Glutamatergic neuron (in vitro differentiated cells): ENCODE measurements around the gene SCMH1. TPM values are rescaled to one million over a fixed set of nuclear protein-coding genes. Genes with fewer than 3 reads are reported as not detected.
A peak's percentile ranks its signal among the peaks of the same experiment; 100 is the strongest.

ENCODE experiments used
- DNase-seq: peaks from one replicate; pipeline ENCODE4 v3.0.0; 2022
- H3K27ac Mint-ChIP-seq: one replicate; pipeline ENCODE4 v1.8.0; 2020; ENCODE audit warnings: mild to moderate bottlenecking, mixed read lengths, inconsistent platforms; ENCODE audit not compliant: unreplicated experiment
- H3K27me3 Mint-ChIP-seq: one replicate; pipeline ENCODE4 v1.8.0; 2020; ENCODE audit warnings: mild to moderate bottlenecking, moderate library complexity, mixed read lengths, inconsistent platforms; ENCODE audit not compliant: unreplicated experiment
- H3K36me3 Mint-ChIP-seq: one replicate; pipeline ENCODE4 v1.8.0; 2020; ENCODE audit warnings: mild to moderate bottlenecking, mixed read lengths, inconsistent platforms; ENCODE audit not compliant: unreplicated experiment
- H3K4me1 Mint-ChIP-seq: one replicate; pipeline ENCODE4 v1.8.0; 2020; ENCODE audit warnings: mild to moderate bottlenecking, low read depth, mixed read lengths, inconsistent platforms; ENCODE audit not compliant: unreplicated experiment
- H3K4me3 Mint-ChIP-seq: one replicate; pipeline ENCODE4 v1.8.0; 2020; ENCODE audit warnings: mild to moderate bottlenecking, mixed read lengths, inconsistent platforms; ENCODE audit not compliant: unreplicated experiment
- H3K9me3 Mint-ChIP-seq: one replicate; pipeline ENCODE4 v1.8.0; 2020; ENCODE audit warnings: mild to moderate bottlenecking, moderate library complexity, mixed read lengths, inconsistent platforms; ENCODE audit not compliant: unreplicated experiment
- CTCF ChIP-seq: fragments of 200-600 bp; sonication (generic); IDR thresholded peaks from one replicate; pipeline ENCODE4 v1.5.0; 2021; ENCODE audit not compliant: partially characterized antibody, unreplicated experiment
- long read RNA-seq: library from polyadenylated mRNA; unstranded; transcript quantifications from one replicate; pipeline ENCODE4 v2.0.0, GENCODE V29; 2020; ENCODE audit not compliant: unreplicated experiment
- total RNA-seq: library from RNA; stranded (reverse); fragmentation: NEBNext Ultra II Directional; extraction: Animal tissue kit (Norgen Biotek cat#: 25700); gene quantifications from one replicate; pipeline ENCODE4 v1.2.1, GENCODE V29; 2021; ENCODE audit not compliant: unreplicated experiment

The SCMH1 gene
- 17.8 TPM for total RNA-seq
- long read RNA-seq, partial matches to known transcripts, result 1 of 4 reads
- long read RNA-seq, other reads (novel, unspliced or antisense), result 1 of 4 reads

DNA sequence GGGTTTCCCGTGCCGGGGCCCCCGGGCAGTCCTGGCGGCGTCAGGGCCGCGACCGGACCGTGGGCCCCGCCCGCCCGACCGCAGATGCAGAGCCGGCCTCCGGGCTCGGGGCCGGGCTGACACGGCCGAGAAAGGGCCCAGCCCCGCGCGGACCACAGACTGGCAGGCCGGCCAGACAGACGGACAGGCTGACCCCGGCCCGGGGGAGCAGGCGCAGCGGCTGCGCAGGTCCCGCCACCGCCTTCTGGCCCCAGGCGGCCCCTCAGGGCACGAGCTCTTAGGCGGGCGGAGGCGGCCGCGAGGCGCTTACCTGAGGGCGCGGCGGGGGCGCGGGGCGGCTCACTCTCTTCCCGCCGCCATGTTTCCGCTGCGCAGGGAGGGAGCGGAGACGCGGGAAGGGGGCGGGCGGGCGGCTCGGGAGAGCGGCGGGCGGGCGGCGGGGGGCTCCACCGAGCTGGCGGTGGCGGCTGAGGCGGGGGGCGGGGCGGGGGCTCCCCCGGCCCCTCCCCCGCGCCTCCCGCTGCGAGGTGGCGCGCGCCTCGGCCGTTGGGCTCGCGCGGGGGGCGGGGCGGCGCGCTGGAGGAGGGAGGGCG lies at the start of gene SCMH1:
Gene SCMH1, minus strand, starts transcription at position 558 of the 593 bp plus-strand sequence. CDS start 56,173 bp downstream, outside the sequence.
- TF ChIP-seq CTCF, result no peak
- Mint-ChIP-seq H3K4me1 (peaks cover 13% of the 10 kb centered on the region), H3K27me3 (peaks cover 4% of the 10 kb centered on the region), H3K27ac (peak within 1 kb of the TSS; percentile 79), H3K36me3 (peaks cover 4% of the 10 kb centered on the region), H3K9me3 (peaks cover 5% of the 10 kb centered on the region), H3K4me3 (peak within 1 kb of the TSS; percentile 90)
- peak; percentile 64 for DNase-seq

- no peak for TF ChIP-seq CTCF
- DNase-seq, result no peak
- Mint-ChIP-seq H3K36me3 (peaks cover 17% of the 10 kb centered on the region), H3K9me3 (peaks cover 8% of the 10 kb centered on the region), H3K27ac (peak overlapping the region; percentile 65), H3K4me1 (peaks cover 38% of the 10 kb centered on the region), H3K27me3 (peaks cover 10% of the 10 kb centered on the region), H3K4me3 (peak overlapping the region; percentile 27)
Observed at GRCh38 chr1:41291195-41291594, 49.1 kb upstream of the SCMH1 start.

DNA sequence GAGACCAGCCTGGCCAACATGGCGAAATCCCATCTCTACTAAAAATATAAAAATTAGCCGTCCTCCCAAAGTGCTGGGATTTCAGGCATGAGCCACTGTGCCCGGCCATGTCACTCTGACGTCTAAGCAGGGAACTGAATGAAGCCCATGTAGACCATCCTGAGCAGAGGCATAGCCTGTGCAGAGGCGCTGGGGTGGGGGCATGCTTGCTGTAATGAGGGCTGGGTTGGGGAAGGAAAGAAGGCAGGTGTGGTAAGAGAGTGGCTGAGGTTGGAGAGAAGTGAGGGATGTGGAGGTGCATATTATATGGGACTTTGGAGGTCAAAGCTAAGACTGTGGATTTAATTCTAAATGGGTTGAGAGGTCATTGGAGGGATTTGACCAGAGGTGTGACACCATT lies 47.1 kb upstream of the SCMH1 start:
- peak overlapping the region; percentile 58 for H3K4me3 Mint-ChIP-seq
- no peak for TF ChIP-seq CTCF
- DNase-seq, result no peak
- peaks cover 45% of the 10 kb centered on the region for H3K4me1 Mint-ChIP-seq
- no peak overlapping the region for H3K27ac Mint-ChIP-seq
- peaks cover 17% of the 10 kb centered on the region for H3K36me3 Mint-ChIP-seq
- peaks cover 6% of the 10 kb centered on the region for H3K9me3 Mint-ChIP-seq
- H3K27me3 Mint-ChIP-seq, result peaks cover 12% of the 10 kb centered on the region

DNA sequence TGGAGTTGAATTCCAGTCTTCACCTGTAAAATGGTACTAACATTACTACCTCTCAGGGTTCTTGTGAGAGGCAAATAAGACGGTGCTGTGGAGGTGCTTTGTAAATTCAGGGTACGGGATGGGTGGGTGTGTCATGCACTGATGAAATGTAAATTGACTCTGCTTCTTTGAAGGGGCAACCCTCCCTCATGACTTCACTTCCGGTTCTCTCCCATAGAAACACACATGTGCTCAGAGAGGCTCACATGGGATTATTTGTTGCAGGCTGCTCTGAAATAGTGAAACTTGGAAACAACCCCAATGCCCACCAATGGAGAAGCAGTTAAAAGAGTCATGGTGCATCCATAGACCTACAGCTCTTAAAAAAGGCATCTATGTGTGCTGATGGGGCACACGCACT lies 44.9 kb upstream of the SCMH1 start:
- peaks cover 12% of the 10 kb centered on the region for H3K27me3 Mint-ChIP-seq
- H3K4me1 Mint-ChIP-seq, result peaks cover 44% of the 10 kb centered on the region
- DNase-seq, result no peak
- peaks cover 17% of the 10 kb centered on the region for H3K36me3 Mint-ChIP-seq
- no peak overlapping the region for H3K27ac Mint-ChIP-seq
- H3K9me3 Mint-ChIP-seq, result peaks cover 6% of the 10 kb centered on the region
- H3K4me3 Mint-ChIP-seq, result no peak overlapping the region
- TF ChIP-seq CTCF, result no peak

DNA sequence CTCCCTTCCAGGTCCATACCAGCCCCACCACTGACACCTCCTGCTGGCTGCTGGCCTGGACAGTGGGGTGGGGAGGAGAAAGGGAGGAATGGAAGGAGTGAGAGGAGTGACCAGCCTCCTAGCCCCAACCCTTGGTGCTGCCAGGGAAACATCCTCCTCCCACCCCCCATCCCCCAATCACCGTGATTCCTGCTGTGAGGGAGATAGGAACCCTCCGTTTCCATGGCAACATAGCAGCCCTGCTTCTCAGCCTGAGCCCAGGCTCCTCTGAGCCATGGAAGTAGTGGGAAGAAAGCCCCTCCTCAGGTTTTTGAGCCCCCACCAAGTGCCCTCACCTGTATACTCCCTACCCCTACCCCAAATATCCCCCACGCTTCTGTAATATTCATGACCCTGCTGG lies 44.4 kb upstream of the SCMH1 start:
- H3K4me1 Mint-ChIP-seq, result peaks cover 42% of the 10 kb centered on the region
- H3K27me3 Mint-ChIP-seq, result peaks cover 12% of the 10 kb centered on the region
- H3K9me3 Mint-ChIP-seq, result peaks cover 6% of the 10 kb centered on the region
- no peak overlapping the region for H3K27ac Mint-ChIP-seq
- no peak for TF ChIP-seq CTCF
- DNase-seq, result peak; percentile 40
- peaks cover 17% of the 10 kb centered on the region for H3K36me3 Mint-ChIP-seq
- H3K4me3 Mint-ChIP-seq, result no peak overlapping the region
